Pulmonary artery endothelial cell (primary cell): ENCODE results near the gene OR13A1. TPM values are rescaled to one million over a fixed set of nuclear protein-coding genes. Genes with fewer than 3 reads are reported as not detected.
"Not testable (repeated sequence)": the region's sequence is repeated elsewhere in the genome, so short reads cannot be mapped to it uniquely, and the experiment has no call there.

ENCODE experiments used
- DNase-seq: peaks from one replicate; pipeline ENCODE4 v3.0.0-alpha.2; 2011; ENCODE audit warnings: low read depth, low spot score
- total RNA-seq: library from RNA; depleted of rRNA; stranded (reverse); fragments of >200 nt; gene quantifications from 2 replicates; pipeline ENCODE4 v1.2.3, GENCODE V29; 2014

OR13A1 gene
- total RNA-seq, 1 donor from 2014 or later, result not detected

DNA sequence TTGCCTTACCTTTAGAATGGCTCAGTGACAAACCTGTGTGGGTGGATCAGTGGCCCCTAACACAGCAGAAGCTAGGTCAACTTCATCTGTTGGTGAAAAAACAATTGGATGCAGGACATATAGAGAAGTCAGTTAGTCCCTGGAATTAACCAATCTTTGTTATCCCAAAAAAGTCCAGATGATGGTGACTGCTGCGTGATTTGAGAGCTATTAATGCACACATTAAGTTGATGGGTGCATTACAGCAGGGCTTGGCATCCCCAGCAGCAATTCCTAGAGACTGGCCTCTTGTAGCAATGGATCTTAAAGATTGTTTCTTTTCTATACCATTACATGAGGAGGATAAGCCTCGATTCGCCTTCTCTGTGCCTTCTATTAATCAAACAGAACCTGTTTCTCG lies 33.3 kb downstream of the OR13A1 start:
- DNase-seq, result no peak

- DNase-seq, result no peak
These were observed 35.2 kb downstream of the OR13A1 start for GRCh38 chr10:45280113-45280760.

DNA sequence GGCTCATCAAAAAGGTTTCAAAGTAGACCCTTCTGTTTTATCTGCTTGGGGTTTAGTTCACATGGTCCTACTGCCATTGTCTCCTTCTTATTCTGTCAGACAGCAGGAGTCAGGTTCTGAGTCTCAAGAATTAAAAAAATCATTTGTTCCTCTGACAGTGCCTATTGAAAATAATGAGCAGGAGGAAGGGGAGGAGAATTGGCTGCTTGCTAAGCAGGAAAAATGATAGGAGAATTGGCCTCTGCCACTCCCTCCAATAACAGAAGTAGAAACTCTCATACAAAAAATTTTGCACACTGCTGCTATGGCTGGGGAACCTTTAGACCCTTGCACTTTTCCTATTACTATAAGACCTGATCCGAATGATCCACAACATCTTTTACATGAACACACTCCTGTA lies 35.7 kb downstream of the OR13A1 start:
- DNase-seq, result no peak

GRCh38 chr10:45278860-45279498 lies 36.4 kb downstream of the OR13A1 start:
- DNase-seq, result no peak

DNA sequence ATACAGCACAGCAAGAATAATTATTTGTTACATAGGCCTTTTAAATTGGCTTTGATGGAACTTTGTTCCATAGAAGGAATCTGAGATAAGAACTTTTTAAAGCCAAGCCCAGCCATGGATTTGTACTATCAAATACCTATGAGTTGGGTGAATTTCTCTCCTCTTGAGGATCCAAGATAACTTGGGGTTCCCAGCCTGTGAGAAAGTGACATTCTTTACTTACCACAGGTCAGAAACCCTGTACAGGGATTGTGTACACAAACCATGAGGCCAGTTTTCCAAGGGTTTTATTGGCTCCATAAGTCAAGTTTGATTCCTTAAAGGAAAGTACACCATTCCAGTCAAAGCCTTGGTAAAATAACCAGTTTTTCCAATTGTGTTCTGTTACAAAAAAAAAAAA lies 39.3 kb downstream of the OR13A1 start:
- not testable (repeated sequence) for DNase-seq

DNA sequence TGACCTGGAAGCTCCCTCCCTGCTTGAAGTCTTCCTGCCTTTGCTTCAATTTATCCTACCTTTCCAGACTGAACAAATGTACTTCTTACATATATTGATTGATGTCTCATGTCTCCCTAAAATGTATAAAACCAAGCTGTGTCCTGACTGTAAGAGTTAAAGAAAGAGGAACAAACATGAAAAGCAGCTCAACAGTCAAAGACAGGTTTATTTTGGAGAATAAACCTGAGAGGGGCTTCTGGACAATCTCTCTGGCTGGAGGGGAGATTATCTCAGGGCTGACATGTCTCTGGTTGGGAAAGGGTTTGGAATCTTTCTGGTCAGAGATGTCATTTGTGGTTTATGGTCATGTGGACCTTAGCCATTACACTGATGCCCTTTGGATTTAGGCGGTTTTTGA lies 41.0 kb downstream of the OR13A1 start:
- DNase-seq, result no peak

DNA sequence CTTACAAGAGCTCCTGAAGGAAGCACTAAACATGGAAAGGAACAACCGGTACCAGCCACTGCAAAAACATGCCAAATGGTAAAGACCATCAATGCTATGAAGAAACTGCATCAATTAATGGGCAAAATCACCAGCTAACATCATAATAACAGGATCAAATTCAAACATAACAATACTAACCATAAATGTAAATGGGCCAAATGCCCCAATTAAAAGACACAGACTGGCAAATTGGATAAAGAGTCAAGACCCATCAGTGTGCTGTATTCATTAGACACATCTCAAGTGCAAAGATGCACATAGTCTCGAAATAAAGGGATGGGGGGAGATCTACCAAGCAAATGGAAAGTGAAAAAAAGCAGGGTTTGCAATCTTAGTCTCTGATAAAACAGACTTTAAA lies 47.6 kb downstream of the OR13A1 start:
- DNase-seq, result not testable (repeated sequence)

DNA sequence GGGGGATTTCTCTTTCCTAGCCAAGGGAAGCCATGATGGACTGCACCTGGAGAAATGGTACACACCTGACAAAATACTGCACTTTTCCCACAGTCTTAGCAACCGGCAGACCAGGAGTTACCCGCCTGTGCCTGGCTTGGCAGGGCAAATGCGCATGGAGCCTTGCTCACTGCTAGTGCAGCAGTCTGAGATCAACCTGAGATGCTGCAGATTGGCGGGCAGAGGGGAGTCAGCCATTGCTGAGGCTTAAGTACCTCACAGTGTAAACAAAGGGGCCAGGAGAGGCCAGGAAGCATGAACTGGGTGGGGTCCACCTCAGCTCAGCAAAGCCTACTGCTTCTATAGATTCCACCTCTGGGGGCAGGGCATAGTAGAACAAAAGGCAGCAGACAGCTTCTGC lies 49.4 kb downstream of the OR13A1 start:
- DNase-seq, result no peak

- no peak for DNase-seq
These were observed 53.5 kb downstream of the OR13A1 start for GRCh38 chr10:45261946-45262345.

GRCh38 chr10:45261243-45261775 lies 54.1 kb downstream of the OR13A1 start:
- DNase-seq, result no peak

GRCh38 chr10:45260635-45261034 lies 54.8 kb downstream of the OR13A1 start:
- DNase-seq, result not testable (repeated sequence)

DNA sequence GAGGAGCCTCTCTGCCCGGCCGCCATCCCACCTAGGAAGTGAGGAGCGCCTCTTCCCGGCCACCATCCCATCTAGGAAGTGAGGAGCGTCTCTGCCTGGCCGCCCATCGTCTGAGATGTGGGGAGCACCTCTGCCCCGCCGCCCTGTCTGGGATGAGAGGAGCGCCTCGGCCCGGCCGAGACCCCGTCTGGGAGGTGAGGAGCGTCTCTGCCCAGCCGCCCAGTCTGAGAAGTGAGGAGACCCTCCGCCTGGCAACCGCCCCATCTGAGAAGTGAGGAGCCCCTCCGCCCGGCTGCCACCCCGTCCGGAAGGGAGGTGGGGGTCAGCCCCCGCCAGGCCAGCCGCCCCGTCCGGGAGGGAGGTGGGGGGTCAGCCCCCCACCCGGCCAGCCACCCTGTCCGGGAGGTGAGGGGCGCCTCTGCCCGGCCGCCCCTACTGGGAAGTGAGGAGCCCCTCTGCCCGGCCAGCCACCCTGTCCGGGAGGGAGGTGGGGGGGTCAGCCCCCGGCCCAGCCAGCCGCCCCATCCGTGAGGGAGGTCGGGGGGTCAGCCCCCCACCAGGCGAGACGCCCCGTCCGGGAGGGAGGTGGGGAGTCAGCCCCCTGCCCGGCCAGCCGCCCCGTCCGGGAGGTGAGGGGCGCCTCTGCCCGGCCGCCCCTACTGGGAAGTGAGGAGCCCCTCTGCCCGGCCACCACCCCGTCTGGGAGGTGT lies 55.5 kb downstream of the OR13A1 start:
- not testable (repeated sequence) for DNase-seq

DNA sequence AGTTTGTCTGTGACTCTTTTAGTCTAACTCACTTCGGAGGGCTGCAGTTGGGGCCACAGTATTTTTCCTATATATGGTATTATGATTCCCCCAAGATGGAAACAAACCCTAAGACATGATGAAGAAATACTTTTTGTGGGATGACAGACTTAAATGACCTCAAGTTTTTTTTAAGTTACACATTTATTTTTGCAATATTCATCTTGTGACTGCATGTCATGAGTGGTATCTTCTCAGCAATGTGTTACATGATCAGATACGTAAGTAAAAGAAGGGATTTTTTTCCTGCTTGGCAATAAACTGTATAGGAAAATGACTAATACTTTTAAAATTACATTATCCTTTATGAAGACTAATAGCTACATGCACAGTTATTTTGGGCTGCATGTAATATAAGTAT lies 57.8 kb downstream of the OR13A1 start:
- DNase-seq, result no peak

GRCh38 chr10:45256246-45256645 lies 59.2 kb downstream of the OR13A1 start:
- no peak for DNase-seq

GRCh38 chr10:45255706-45256105 lies 59.7 kb downstream of the OR13A1 start:
- no peak for DNase-seq

- no peak for DNase-seq
These were observed 60.5 kb downstream of the OR13A1 start for GRCh38 chr10:45254892-45255291.

DNA sequence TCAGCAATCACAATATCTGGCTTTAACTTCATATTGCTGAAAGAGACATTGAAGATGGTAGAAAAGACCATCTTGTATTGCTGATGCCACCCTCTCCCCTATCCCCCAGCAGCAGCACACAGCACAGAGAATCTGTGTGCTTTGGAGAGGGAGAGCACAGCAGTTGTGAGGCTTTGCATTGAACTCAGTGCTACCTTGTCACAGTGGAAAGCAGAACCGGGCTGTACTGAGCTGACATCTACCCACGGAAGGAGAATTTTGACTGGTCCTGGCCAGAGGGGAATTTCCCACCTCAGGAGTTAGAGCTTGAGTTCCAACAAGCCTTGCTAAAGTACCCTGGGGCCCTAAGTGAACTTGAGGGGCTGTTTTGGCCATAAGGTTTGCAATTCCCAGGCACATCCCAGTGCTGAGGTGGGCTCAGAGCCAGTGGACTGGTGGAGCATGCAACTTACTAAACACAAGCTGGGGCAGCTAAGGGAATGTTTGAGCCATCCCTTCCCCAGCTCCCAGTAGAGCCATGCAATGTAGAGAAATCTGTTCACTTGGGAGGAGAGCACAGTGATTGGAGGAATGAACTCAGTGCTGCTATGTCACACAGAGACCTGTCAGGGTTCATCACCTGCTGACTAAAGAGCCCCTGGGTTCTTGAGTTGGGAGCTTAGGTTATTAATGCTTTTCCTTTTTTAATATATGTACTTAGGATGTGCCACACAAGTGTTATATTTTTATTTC lies 62.1 kb downstream of the OR13A1 start:
- DNase-seq, result no peak

Other genes starting within 250 kb of the OR13A1 start
- 0.18 and 0.40 TPM in 2 replicates for gene ALOX5, start 58.6 kb upstream of the OR13A1 start, total RNA-seq